GM23248 (cell line): ENCODE measurements around the gene MAPK8IP3.

Experiments
- EZH2 ChIP-seq: fragments of 200-600 bp; sonication (generic); IDR thresholded peaks from 2 replicates; pipeline ENCODE4 v1.6.1; 2018; ENCODE audit warnings: antibody characterized with exemption, mild to moderate bottlenecking; ENCODE audit not compliant: insufficient read depth, poor library complexity, severe bottlenecking
- EZH2phosphoT487 ChIP-seq: fragments of 200-600 bp; sonication (generic); IDR thresholded peaks from 2 replicates; pipeline ENCODE4 v1.6.1; 2018; ENCODE audit warnings: antibody characterized with exemption, moderate library complexity, mild to moderate bottlenecking, low read depth; ENCODE audit not compliant: insufficient read depth

DNA sequence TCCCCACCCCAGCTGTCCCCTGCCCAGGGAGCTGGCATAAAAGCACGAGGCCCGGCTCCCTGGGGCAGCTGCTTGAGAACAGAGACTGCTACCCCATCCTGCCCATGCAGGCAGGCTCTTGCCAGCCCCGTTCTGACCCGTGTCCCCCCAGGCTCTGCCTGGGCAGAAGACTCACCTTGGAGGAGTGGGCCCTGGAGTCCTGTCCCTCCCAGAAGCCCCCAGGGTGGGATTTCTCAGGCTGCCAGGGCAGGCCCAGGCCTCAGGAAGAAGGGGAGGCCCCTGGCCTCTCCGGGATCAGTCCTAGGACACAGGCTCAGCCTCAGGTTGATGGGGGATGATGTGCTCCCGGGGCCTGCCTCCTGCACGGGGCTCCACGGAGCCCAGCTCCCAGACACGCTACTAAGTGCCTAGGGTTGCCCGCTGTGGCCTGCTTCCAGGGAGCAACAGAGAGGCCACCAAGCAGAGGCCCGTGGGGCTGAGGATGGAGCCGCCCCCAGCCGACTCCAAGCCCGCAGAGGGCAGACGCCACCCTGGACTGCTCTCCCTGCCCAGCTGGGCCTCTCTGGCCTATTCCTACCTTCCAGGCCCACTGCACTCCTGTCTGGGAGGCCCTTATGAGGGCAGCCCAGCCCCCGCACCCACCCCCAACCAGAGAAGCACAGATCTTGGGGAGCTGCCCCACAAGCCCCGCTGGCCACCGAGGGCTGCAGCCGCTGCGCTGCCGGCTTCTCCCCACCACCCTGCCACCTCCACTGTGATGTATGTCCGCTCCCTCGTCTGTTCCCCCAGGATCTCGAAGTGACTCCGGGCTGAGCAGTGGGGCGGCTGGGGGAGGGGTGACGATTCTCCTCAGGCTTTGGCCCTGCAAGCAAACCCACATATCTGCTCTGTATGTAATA, 63.7 kb downstream of the MAPK8IP3 start:
- no peak for TF ChIP-seq EZH2
- TF ChIP-seq EZH2phosphoT487 = no peak
